ENCODE measurements around the gene TRIP12. TPM values are rescaled to one million over a fixed set of nuclear protein-coding genes. Genes with fewer than 3 reads are reported as not detected.

TRIP12 gene
- total and polyA plus RNA-seq, 4 experiments from 2014 or later = 14.5 to 224 (median 135) TPM

GRCh38 chr2:229880892-229881586 is 40.8 kb downstream of the TRIP12 start:
- Mint-ChIP-seq H3K4me3 (no peak overlapping the region), H3K36me3 (peaks cover 19 to 43% of the 10 kb centered on the region in 2 donors), H3K27ac (peak overlapping the region in 1 of 7 donors; percentile 72), H3K9me3 (no peaks in the 10 kb centered on the region), H3K4me1 (peaks cover 24 to 37% (median 31%) of the 10 kb centered on the region in 4 donors), H3K27me3 (no peaks in the 10 kb centered on the region)
- no peaks in the 10 kb centered on the region for H3K27me3 ChIP-seq (ENCODE audit: insufficient read depth, low read length)
- H3K4me3 ChIP-seq (ENCODE audit: low read length in 2 of 2) = no peak overlapping the region
- ChIA-PET POLR2A (ENCODE audit: partially characterized antibody) (no interaction called here), CTCF (ENCODE audit: partially characterized antibody) (interaction anchor here (0.8 kb wide), 2 partner anchors 29 to 40 kb away, joined by 3 to 4 read pairs; no protein-coding TSS in a partner anchor)
- H3K36me3 ChIP-seq (ENCODE audit: insufficient read depth, low read length) = peaks cover 22% of the 10 kb centered on the region
- no peaks in the 10 kb centered on the region for H3K9me3 ChIP-seq (ENCODE audit: control insufficient read depth in 1 of 2, low read length in 2 of 2)
- DNase-seq = no peak
- intact Hi-C loops (cut with micrococcal nuclease) = no loop called here
- H3K27ac ChIP-seq (ENCODE audit: low read depth, low read length) = no peak overlapping the region
- no peaks in the 10 kb centered on the region for H3K4me1 ChIP-seq (ENCODE audit: insufficient read depth, low read length)

GRCh38 chr2:229879191-229879950 is 42.4 kb downstream of the TRIP12 start:
- intact Hi-C loops (cut with micrococcal nuclease) = no loop called here
- Histone ChIP-seq H3K36me3 (ENCODE audit: insufficient read depth, low read length) (peaks cover 27% of the 10 kb centered on the region), H3K4me1 (ENCODE audit: insufficient read depth, low read length) (peaks cover under 1% of the 10 kb centered on the region), H3K4me3 (ENCODE audit: low read length in 2 of 2) (no peak overlapping the region), H3K27ac (ENCODE audit: low read depth, low read length) (no peak overlapping the region), H3K9me3 (ENCODE audit: control insufficient read depth in 1 of 2, low read length in 2 of 2) (no peaks in the 10 kb centered on the region), H3K27me3 (ENCODE audit: insufficient read depth, low read length) (no peaks in the 10 kb centered on the region)
- Mint-ChIP-seq H3K27me3 (no peaks in the 10 kb centered on the region), H3K9me3 (no peaks in the 10 kb centered on the region), H3K4me3 (no peak overlapping the region), H3K27ac (peak overlapping the region in 3 of 7 donors; percentile 2 to 76 (median 11)), H3K36me3 (peaks cover 19 to 47% of the 10 kb centered on the region in 2 donors), H3K4me1 (peaks cover 23 to 40% (median 30%) of the 10 kb centered on the region in 4 donors)
- no peak for DNase-seq
- POLR2A ChIA-PET (ENCODE audit: partially characterized antibody) = interaction anchor here (0.9 kb wide), 1 partner anchor 13 kb away, joined by 3 read pairs; no protein-coding TSS in a partner anchor
- CTCF ChIA-PET (ENCODE audit: partially characterized antibody) = interaction anchor here (1.1 kb wide), 1 partner anchor 78 kb away, joined by 3 read pairs; no protein-coding TSS in a partner anchor

- intact Hi-C loops (cut with micrococcal nuclease) = no loop called here
- Mint-ChIP-seq H3K9me3 (no peaks in the 10 kb centered on the region), H3K36me3 (peaks cover 36 to 51% of the 10 kb centered on the region in 2 donors), H3K4me1 (peaks cover 21 to 46% (median 31%) of the 10 kb centered on the region in 4 donors), H3K4me3 (no peak overlapping the region), H3K27ac (peak overlapping the region in 2 of 7 donors; percentile 5 to 57), H3K27me3 (no peaks in the 10 kb centered on the region)
- Histone ChIP-seq H3K27ac (ENCODE audit: low read depth, low read length) (no peak overlapping the region), H3K4me3 (ENCODE audit: low read length in 2 of 2) (no peak overlapping the region), H3K36me3 (ENCODE audit: insufficient read depth, low read length) (peaks cover 27% of the 10 kb centered on the region), H3K27me3 (ENCODE audit: insufficient read depth, low read length) (no peaks in the 10 kb centered on the region), H3K4me1 (ENCODE audit: insufficient read depth, low read length) (peaks cover 16% of the 10 kb centered on the region), H3K9me3 (ENCODE audit: control insufficient read depth in 1 of 2, low read length in 2 of 2) (no peaks in the 10 kb centered on the region)
- DNase-seq = no peak
- ChIA-PET POLR2A (ENCODE audit: partially characterized antibody) (no interaction called here), CTCF (ENCODE audit: partially characterized antibody) (interaction anchor here (1.5 to 2.2 kb wide), 2 partner anchors 11 to 23 kb away, joined by 4 to 7 read pairs; no protein-coding TSS in a partner anchor)
Measured at GRCh38 chr2:229875549-229875948, 46.3 kb downstream of the TRIP12 start.

GRCh38 chr2:229874647-229875046 is 47.2 kb downstream of the TRIP12 start:
- ChIA-PET POLR2A (ENCODE audit: partially characterized antibody) (no interaction called here), CTCF (ENCODE audit: partially characterized antibody) (interaction anchor here (1.5 to 2.2 kb wide), 2 partner anchors 10 to 22 kb away, joined by 4 to 7 read pairs; no protein-coding TSS in a partner anchor)
- Histone ChIP-seq H3K4me1 (ENCODE audit: insufficient read depth, low read length) (peaks cover 21% of the 10 kb centered on the region), H3K27me3 (ENCODE audit: insufficient read depth, low read length) (no peaks in the 10 kb centered on the region), H3K36me3 (ENCODE audit: insufficient read depth, low read length) (peaks cover 20% of the 10 kb centered on the region), H3K4me3 (ENCODE audit: low read length in 2 of 2) (no peak overlapping the region), H3K9me3 (ENCODE audit: control insufficient read depth in 1 of 2, low read length in 2 of 2) (no peaks in the 10 kb centered on the region), H3K27ac (ENCODE audit: low read depth, low read length) (no peak overlapping the region)
- H3K4me1 Mint-ChIP-seq = peaks cover 28 to 55% (median 40%) of the 10 kb centered on the region in 4 donors
- intact Hi-C loops (cut with micrococcal nuclease) = no loop called here
- peak overlapping the region in 5 of 7 donors; percentile 19 to 79 (median 57) for H3K27ac Mint-ChIP-seq
- H3K27me3 Mint-ChIP-seq = no peaks in the 10 kb centered on the region
- H3K4me3 Mint-ChIP-seq = peak overlapping the region in 2 of 8 donors; percentile 48 to 68
- DNase-seq = no peak
- H3K9me3 Mint-ChIP-seq = no peaks in the 10 kb centered on the region
- H3K36me3 Mint-ChIP-seq = peaks cover 38 to 53% of the 10 kb centered on the region in 2 donors

DNA sequence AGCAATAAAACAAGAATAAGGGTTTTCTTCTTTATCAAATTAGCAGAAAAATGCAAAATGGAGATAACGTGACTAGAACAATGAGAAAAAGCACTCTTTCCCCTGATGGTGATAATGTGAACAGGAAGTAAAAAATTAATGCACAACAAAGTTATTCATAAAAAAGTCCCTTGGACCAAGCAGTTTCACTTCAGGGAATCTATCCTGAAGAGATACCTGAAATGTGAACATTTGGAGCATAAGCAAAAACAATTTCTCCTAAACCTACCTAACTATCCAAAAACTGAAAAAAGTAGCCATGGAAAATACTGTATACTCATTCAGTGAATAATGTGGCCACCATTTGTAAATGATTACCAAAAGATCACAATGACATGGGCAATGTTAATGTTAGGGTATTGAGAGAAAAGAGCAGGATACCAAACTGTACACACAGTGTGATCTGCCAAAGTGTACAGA is 48.7 kb downstream of the TRIP12 start:
- Histone ChIP-seq H3K36me3 (ENCODE audit: insufficient read depth, low read length) (peaks cover 12% of the 10 kb centered on the region), H3K27ac (ENCODE audit: low read depth, low read length) (no peak overlapping the region), H3K27me3 (ENCODE audit: insufficient read depth, low read length) (no peaks in the 10 kb centered on the region), H3K9me3 (ENCODE audit: control insufficient read depth in 1 of 2, low read length in 2 of 2) (no peaks in the 10 kb centered on the region), H3K4me3 (ENCODE audit: low read length in 2 of 2) (no peak overlapping the region), H3K4me1 (ENCODE audit: insufficient read depth, low read length) (peaks cover 36% of the 10 kb centered on the region)
- Mint-ChIP-seq H3K27ac (peak overlapping the region in 4 of 7 donors; percentile 6 to 26 (median 12)), H3K9me3 (no peaks in the 10 kb centered on the region), H3K4me1 (peaks cover 40 to 70% (median 53%) of the 10 kb centered on the region in 4 donors), H3K36me3 (peaks cover 47 to 57% of the 10 kb centered on the region in 2 donors), H3K4me3 (peak overlapping the region in 2 of 8 donors; percentile 8 to 15), H3K27me3 (no peaks in the 10 kb centered on the region)
- ChIA-PET POLR2A (ENCODE audit: partially characterized antibody) (no interaction called here), CTCF (ENCODE audit: partially characterized antibody) (interaction anchor here (1.5 kb wide), 1 partner anchor 92 kb away, joined by 3 read pairs; no protein-coding TSS in a partner anchor)
- intact Hi-C loops (cut with micrococcal nuclease) = loop anchor here (2.0 kb wide), 1 partner anchor 72 kb away; no protein-coding TSS in a partner anchor
- DNase-seq = no peak

- peak overlapping the region in 2 of 7 donors; percentile 27 to 50 for H3K27ac Mint-ChIP-seq
- no peaks in the 10 kb centered on the region for H3K27me3 Mint-ChIP-seq
- Histone ChIP-seq H3K4me1 (ENCODE audit: insufficient read depth, low read length) (peaks cover 51% of the 10 kb centered on the region), H3K36me3 (ENCODE audit: insufficient read depth, low read length) (peaks cover 4% of the 10 kb centered on the region), H3K9me3 (ENCODE audit: control insufficient read depth in 1 of 2, low read length in 2 of 2) (no peaks in the 10 kb centered on the region), H3K27me3 (ENCODE audit: insufficient read depth, low read length) (no peaks in the 10 kb centered on the region), H3K27ac (ENCODE audit: low read depth, low read length) (no peak overlapping the region), H3K4me3 (ENCODE audit: low read length in 2 of 2) (no peak overlapping the region)
- POLR2A ChIA-PET (ENCODE audit: partially characterized antibody) = no interaction called here
- H3K4me1 Mint-ChIP-seq = peaks cover 46 to 75% (median 62%) of the 10 kb centered on the region in 4 donors
- CTCF ChIA-PET (ENCODE audit: partially characterized antibody) = interaction anchor here (1.1 to 1.6 kb wide), 4 partner anchors 18 to 90 kb away, joined by 3 to 4 read pairs (median 3); no protein-coding TSS in a partner anchor
- DNase-seq = no peak
- H3K4me3 Mint-ChIP-seq = no peak overlapping the region
- intact Hi-C loops (cut with micrococcal nuclease) = no loop called here
- H3K36me3 Mint-ChIP-seq = peaks cover 44 to 45% of the 10 kb centered on the region in 2 donors
- no peaks in the 10 kb centered on the region for H3K9me3 Mint-ChIP-seq
Measured at GRCh38 chr2:229870903-229871656, 50.7 kb downstream of the TRIP12 start.

All from CD4-positive, alpha-beta memory T cell (primary cell).